GM08714 (cell line): ENCODE measurements around the gene PARD6A.

Experiments
- H3K4me3 ChIP-seq: fragments of 200-500 bp; sonication (Bioruptor generic); 2 replicates; pipeline ENCODE4 v1.5.1; 2014; ENCODE audit warnings: mild to moderate bottlenecking, low read length, inconsistent platforms
- ZNF274 ChIP-seq: IDR thresholded peaks from 2 replicates; pipeline ENCODE4 v1.6.1; 2012; ENCODE audit warnings: mild to moderate bottlenecking, low read depth, low read length

The PARD6A gene

DNA sequence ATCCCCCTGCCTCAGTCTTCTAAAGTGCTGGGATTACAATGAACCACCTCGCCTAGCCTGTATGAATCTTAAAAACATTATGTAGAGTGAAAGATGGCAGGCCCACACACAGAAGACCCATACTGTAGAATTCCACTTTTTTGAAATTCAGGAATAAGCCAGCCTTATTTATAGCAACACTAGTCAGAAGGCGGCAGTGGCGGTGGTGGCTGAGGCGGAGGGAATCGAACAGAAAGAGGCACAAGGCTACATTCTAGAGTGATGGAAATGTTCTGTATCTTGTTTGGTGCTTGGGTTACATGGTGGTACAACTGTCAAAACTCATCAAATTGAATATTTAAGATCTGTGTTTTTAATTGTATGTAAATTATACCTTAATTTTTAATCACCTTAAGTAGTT, 47.0 kb downstream of the PARD6A start:
- no peak for TF ChIP-seq ZNF274
- H3K4me3 ChIP-seq = no peak overlapping the region

- no peak for TF ChIP-seq ZNF274
- no peak overlapping the region for H3K4me3 ChIP-seq
Measured at GRCh38 chr16:67708368-67708771, 47.6 kb downstream of the PARD6A start.

- no peak for TF ChIP-seq ZNF274
- H3K4me3 ChIP-seq = no peak overlapping the region
Measured at GRCh38 chr16:67709050-67709449, 48.3 kb downstream of the PARD6A start.

GRCh38 chr16:67710607-67711006, 49.8 kb downstream of the PARD6A start:
- no peak for TF ChIP-seq ZNF274

More at GRCh38 chr16:67710607-67711006, 49.8 kb downstream of the PARD6A start:
- H3K4me3 ChIP-seq = no peak overlapping the region
